ENCODE results near the gene ATN1.
"Not testable (repeated sequence)": the region's sequence is repeated elsewhere in the genome, so short reads cannot be mapped to it uniquely, and the experiment has no call there.

ATN1 gene

GRCh38 chr12:6903722-6904121, 24.0 kb upstream of the ATN1 start:
- H3K4me2 ChIP-seq (ENCODE audit: low read length): peak overlapping the region; percentile 88; the same call in 1 of the 2 replicates
- H4K20me1 ChIP-seq (ENCODE audit: control insufficient read depth, insufficient read depth, low read depth, low read length): no peaks in the 10 kb centered on the region
- no peak for TF ChIP-seq CTCF (IDR thresholded peaks at IDR 0.05; ENCODE audit: low read depth, low read length, poor library complexity, severe bottlenecking)
- TF ChIP-seq EZH2phosphoT487 (IDR thresholded peaks at IDR 0.05; ENCODE audit: borderline replicate concordance, low read length): no peak
- H3K9me3 ChIP-seq (ENCODE audit: control insufficient read depth, insufficient read depth, low read length): no peaks in the 10 kb centered on the region
- H3K4me1 ChIP-seq (ENCODE audit: control insufficient read depth, low read length): peaks cover 19% of the 10 kb centered on the region
- no peaks in the 10 kb centered on the region for H3F3A ChIP-seq (ENCODE audit: control insufficient read depth, insufficient read depth)
- no peak overlapping the region for H3K27ac ChIP-seq (ENCODE audit: low read depth, low read length)
- no peaks in the 10 kb centered on the region for H3K9me2 ChIP-seq (replicated peaks; ENCODE audit: control insufficient read depth, low read length)
- no peaks in the 10 kb centered on the region for H3K79me2 ChIP-seq (ENCODE audit: control insufficient read depth, low read length)
- peak overlapping the region; percentile 82; the same call in 1 of the 2 replicates for H3K4me3 ChIP-seq (ENCODE audit: low read length)
- no peaks in the 10 kb centered on the region for H3K27me3 ChIP-seq (ENCODE audit: control insufficient read depth, low read length)
- no peaks in the 10 kb centered on the region for H3K36me3 ChIP-seq (ENCODE audit: control insufficient read depth, low read length)

GRCh38 chr12:6904280-6905276, 23.2 kb upstream of the ATN1 start, which contains the start of gene LRRC23:
Gene LRRC23 (plus strand): TSS chr12:6904822. CDS start chr12:6905634, 812 bp downstream.
- H3K79me2 ChIP-seq (ENCODE audit: control insufficient read depth, low read length): no peaks in the 10 kb centered on the region
- no peaks in the 10 kb centered on the region for H3K27me3 ChIP-seq (ENCODE audit: control insufficient read depth, low read length)
- peaks cover 19% of the 10 kb centered on the region for H3K4me1 ChIP-seq (ENCODE audit: control insufficient read depth, low read length)
- H3K9me3 ChIP-seq (ENCODE audit: control insufficient read depth, insufficient read depth, low read length): no peaks in the 10 kb centered on the region
- peak within 1 kb of the TSS; percentile 88 for H3K4me2 ChIP-seq (ENCODE audit: low read length)
- peak within 1 kb of the TSS; percentile 82 for H3K4me3 ChIP-seq (ENCODE audit: low read length)
- H3F3A ChIP-seq (ENCODE audit: control insufficient read depth, insufficient read depth): no peaks in the 10 kb centered on the region
- H4K20me1 ChIP-seq (ENCODE audit: control insufficient read depth, insufficient read depth, low read depth, low read length): no peaks in the 10 kb centered on the region
- TF ChIP-seq EZH2phosphoT487 (IDR thresholded peaks at IDR 0.05; ENCODE audit: borderline replicate concordance, low read length): no peak
- TF ChIP-seq CTCF (IDR thresholded peaks at IDR 0.05; ENCODE audit: low read depth, low read length, poor library complexity, severe bottlenecking): no peak
- H3K36me3 ChIP-seq (ENCODE audit: control insufficient read depth, low read length): no peaks in the 10 kb centered on the region
- no peaks in the 10 kb centered on the region for H3K9me2 ChIP-seq (replicated peaks; ENCODE audit: control insufficient read depth, low read length)
- no peak within 1 kb of the TSS for H3K27ac ChIP-seq (ENCODE audit: low read depth, low read length)

- TF ChIP-seq EZH2phosphoT487 (IDR thresholded peaks at IDR 0.05; ENCODE audit: borderline replicate concordance, low read length) (no peak), CTCF (IDR thresholded peaks at IDR 0.05; ENCODE audit: low read depth, low read length, poor library complexity, severe bottlenecking) (no peak)
- H3K4me1 ChIP-seq (ENCODE audit: control insufficient read depth, low read length): peaks cover 19% of the 10 kb centered on the region
- no peaks in the 10 kb centered on the region for H3K79me2 ChIP-seq (ENCODE audit: control insufficient read depth, low read length)
- no peaks in the 10 kb centered on the region for H3K9me2 ChIP-seq (replicated peaks; ENCODE audit: control insufficient read depth, low read length)
- H3F3A ChIP-seq (ENCODE audit: control insufficient read depth, insufficient read depth): no peaks in the 10 kb centered on the region
- H3K9me3 ChIP-seq (ENCODE audit: control insufficient read depth, insufficient read depth, low read length): no peaks in the 10 kb centered on the region
- no peaks in the 10 kb centered on the region for H3K36me3 ChIP-seq (ENCODE audit: control insufficient read depth, low read length)
- peak overlapping the region; percentile 88 for H3K4me2 ChIP-seq (ENCODE audit: low read length)
- peak overlapping the region; percentile 82 for H3K4me3 ChIP-seq (ENCODE audit: low read length)
- no peak overlapping the region for H3K27ac ChIP-seq (ENCODE audit: low read depth, low read length)
- no peaks in the 10 kb centered on the region for H3K27me3 ChIP-seq (ENCODE audit: control insufficient read depth, low read length)
- no peaks in the 10 kb centered on the region for H4K20me1 ChIP-seq (ENCODE audit: control insufficient read depth, insufficient read depth, low read depth, low read length)
Observed at GRCh38 chr12:6905414-6906040, 22.2 kb upstream of the ATN1 start.

- H3K4me2 ChIP-seq (ENCODE audit: low read length); H3K36me3 ChIP-seq (ENCODE audit: control insufficient read depth, low read length); H3K9me3 ChIP-seq (ENCODE audit: control insufficient read depth, insufficient read depth, low read length); H3K27ac ChIP-seq (ENCODE audit: low read depth, low read length); H3K9me2 ChIP-seq (replicated peaks; ENCODE audit: control insufficient read depth, low read length); H3K4me3 ChIP-seq (ENCODE audit: low read length); H3K79me2 ChIP-seq (ENCODE audit: control insufficient read depth, low read length); H4K20me1 ChIP-seq (ENCODE audit: control insufficient read depth, insufficient read depth, low read depth, low read length); H3F3A ChIP-seq (ENCODE audit: control insufficient read depth, insufficient read depth): not testable (repeated sequence)
- Histone ChIP-seq H3K4me1 (ENCODE audit: control insufficient read depth, low read length) (peaks cover 19% of the 10 kb centered on the region), H3K27me3 (ENCODE audit: control insufficient read depth, low read length) (peaks cover 18% of the 10 kb centered on the region; the same call in 1 of the 2 replicates)
Observed at GRCh38 chr12:6908141-6908540, 19.6 kb upstream of the ATN1 start.

Data from DOHH2 (cell line).